Loucy (cell line): ENCODE measurements around the gene RBP5.

Experiments
- CTCF ChIP-seq: fragments of 200-600 bp; sonication (generic); conservative IDR thresholded peaks from 2 replicates; pipeline ENCODE4 v1.5.1; 2014; ENCODE audit warnings: mild to moderate bottlenecking, antibody characterized with exemption, low read length
- EZH2phosphoT487 ChIP-seq: fragments of 200-600 bp; IDR thresholded peaks from 2 replicates; pipeline ENCODE4 v1.6.1; 2018; ENCODE audit warnings: antibody characterized with exemption, mild to moderate bottlenecking, moderate library complexity, borderline replicate concordance

- TF ChIP-seq CTCF (no peak), EZH2phosphoT487 (no peak)
Measured at GRCh38 chr12:7101694-7102131, 27.0 kb downstream of the RBP5 start.
